Aorta (tissue), 5 donors: ENCODE measurements around the gene GSDME. TPM values are rescaled to one million over a fixed set of nuclear protein-coding genes. Genes with fewer than 3 reads are reported as not detected.

Experiments
- ATAC-seq: fragments of 200-7000 bp; cut with Tn5 transposase; one replicate; pipeline ENCODE4 v1.9.1; 2022; ENCODE audit warnings: moderate library complexity; ENCODE audit not compliant: low FRiP score
- DNase-seq, 2 donors: peaks; one replicate each; pipeline ENCODE4 v3.0.0-alpha.2; 2020
- H3K27ac ChIP-seq, 2 donors: one replicate each; pipeline ENCODE4 v1.5.1; 2013; ENCODE audit warnings: low read length in 2 of 2, mild to moderate bottlenecking in 2 of 2, moderate library complexity in 2 of 2, control low read depth in 1 of 2, inconsistent platforms in 1 of 2, low read depth in 1 of 2
- H3K27me3 ChIP-seq, 2 donors: one replicate each; pipeline ENCODE4 v1.6.1; 2013; ENCODE audit warnings: control low read depth in 1 of 2, low read length in 1 of 2, mild to moderate bottlenecking in 1 of 2, moderate library complexity in 1 of 2; ENCODE audit not compliant: insufficient read depth in 2 of 2, control insufficient read depth in 1 of 2
- H3K36me3 ChIP-seq, 2 donors: one replicate each; pipeline ENCODE4 v1.6.1; 2013; ENCODE audit warnings: control low read depth in 1 of 2, low read length in 1 of 2, mild to moderate bottlenecking in 1 of 2; ENCODE audit not compliant: insufficient read depth in 2 of 2, control insufficient read depth in 1 of 2
- H3K4me1 ChIP-seq, 2 donors: one replicate each; pipeline ENCODE4 v1.6.1; 2013; ENCODE audit warnings: low read length in 2 of 2, control low read depth in 1 of 2, mild to moderate bottlenecking in 1 of 2, moderate library complexity in 1 of 2; ENCODE audit not compliant: insufficient read depth in 2 of 2, control insufficient read depth in 1 of 2
- H3K4me3 ChIP-seq, 2 donors: one replicate each; pipeline ENCODE4 v1.5.1; 2013; ENCODE audit warnings: low read length in 2 of 2, control low read depth in 1 of 2, mild to moderate bottlenecking in 1 of 2
- H3K9me3 ChIP-seq: one replicate; pipeline ENCODE4 v1.6.1; 2013; ENCODE audit warnings: mild to moderate bottlenecking, low read length; ENCODE audit not compliant: control insufficient read depth
- WGBS, 2 donors: extraction: QIAGEN DNeasy Blood & Tissue Kit; methylation state at CpG; one replicate each; pipeline ENCODE4 v1.1.7; 2013; 5-methylcytosine and 5-hydroxymethylcytosine counted together
- intact Hi-C, 2 donors: fragments of 100-400 bp; cut with DNase I; formaldehyde crosslinking; loops; one replicate each; pipeline versions ENCODE4 v1.14.2 to v1.15.0; 2022
- polyA plus RNA-seq, 2 donors: library from polyadenylated mRNA; stranded (reverse); fragments of 200-250 nt; gene quantifications; one replicate each; pipeline ENCODE4 v1.2.3, GENCODE V29; 2013
- total RNA-seq, 2 donors: library from RNA; stranded (reverse); fragmentation: NEBNext Ultra II Directional; extraction: Animal tissue kit (Norgen Biotek cat#: 25700); gene quantifications; one replicate each; pipeline ENCODE4 v1.2.1, GENCODE V29; 2021
- donor health status: healthy with polysubstance abuse.
- donor health status: Bipolar disorder and iron deficiency.
- donor health status: DM: no; HTN: no; CAD: no.
- donor health status: DM: no; HTN: no; CAD: no.
- donor health status: DM: yes; HTN: yes; CAD: no.

Gene GSDME
- total and polyA plus RNA-seq, 4 donors, result 15.1 to 20.3 (median 17.5) TPM

GRCh38 chr7:24730018-24730369 is 27.3 kb downstream of the GSDME start:
- Histone ChIP-seq H3K27me3 (no peaks in the 10 kb centered on the region), H3K9me3 (no peaks in the 10 kb centered on the region), H3K4me1 (no peaks in the 10 kb centered on the region), H3K27ac (no peak overlapping the region), H3K36me3 (no peaks in the 10 kb centered on the region), H3K4me3 (no peak overlapping the region)
- intact Hi-C loops, result no loop called here
- DNase-seq (no peak), ATAC-seq (no peak)

GRCh38 chr7:24729365-24730017 is 27.8 kb downstream of the GSDME start:
- H3K27ac ChIP-seq, result no peak overlapping the region

DNA sequence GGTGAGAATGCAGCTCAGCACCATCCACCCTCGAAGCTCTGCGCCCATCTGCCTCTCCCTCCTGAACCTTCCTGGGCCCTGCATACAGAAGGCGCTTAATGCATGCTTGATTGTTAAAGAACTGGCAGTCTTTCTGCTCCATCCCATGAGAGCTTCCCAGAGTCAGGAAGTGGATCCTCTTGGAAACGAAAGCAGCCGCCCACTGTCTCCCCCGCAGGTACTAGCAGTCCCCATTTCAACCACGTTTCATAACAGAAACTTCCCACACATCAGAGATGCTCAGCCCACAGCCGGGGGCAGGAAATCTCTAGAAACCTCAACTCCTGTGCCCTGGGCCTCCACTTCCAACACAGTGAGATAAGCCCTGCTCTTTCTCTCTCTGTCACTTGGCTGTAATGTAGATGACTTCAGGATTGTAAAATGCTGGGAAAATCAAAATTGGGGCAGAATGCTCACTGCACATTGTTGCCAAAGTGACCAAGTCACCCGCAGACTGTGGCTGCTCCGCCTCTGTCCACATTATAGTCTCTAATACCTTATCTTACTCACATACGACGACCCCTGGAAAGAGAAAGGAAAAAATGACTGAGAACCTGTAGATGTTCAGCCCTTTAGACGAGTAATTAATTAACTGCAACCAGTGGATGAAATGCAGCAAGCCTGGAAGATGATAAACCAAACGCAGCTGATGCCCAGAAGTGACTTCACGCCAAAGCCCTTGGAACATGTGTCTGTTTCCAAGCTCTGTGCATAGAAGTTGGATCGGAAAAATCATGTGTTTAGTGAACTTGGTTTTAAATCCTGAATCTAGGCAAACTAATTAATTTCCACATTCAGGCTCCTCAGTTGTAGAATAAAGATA is 28.5 kb downstream of the GSDME start:
- 30 to 31% methylated on average over 16 of the region's 16 CpGs for WGBS, 2 donors
- ATAC-seq (peak; percentile 45), DNase-seq (no peak)
- intact Hi-C loops, result no loop called here
- Histone ChIP-seq H3K36me3 (no peaks in the 10 kb centered on the region), H3K27ac (no peak overlapping the region), H3K9me3 (no peaks in the 10 kb centered on the region), H3K4me3 (no peak overlapping the region), H3K4me1 (no peaks in the 10 kb centered on the region), H3K27me3 (no peaks in the 10 kb centered on the region)

More at GRCh38 chr7:24729365-24730017, 27.8 kb downstream of the GSDME start:
- H3K4me1 ChIP-seq, result no peaks in the 10 kb centered on the region
- DNase-seq (no peak), ATAC-seq (peak; percentile 2)
- 36 to 42% methylated on average over 10 of the region's 10 CpGs for WGBS, 2 donors
- H3K4me3 ChIP-seq, result no peak overlapping the region
- no peaks in the 10 kb centered on the region for H3K36me3 ChIP-seq
- intact Hi-C loops, result no loop called here
- H3K27me3 ChIP-seq, result no peaks in the 10 kb centered on the region
- H3K9me3 ChIP-seq, result no peaks in the 10 kb centered on the region

DNA sequence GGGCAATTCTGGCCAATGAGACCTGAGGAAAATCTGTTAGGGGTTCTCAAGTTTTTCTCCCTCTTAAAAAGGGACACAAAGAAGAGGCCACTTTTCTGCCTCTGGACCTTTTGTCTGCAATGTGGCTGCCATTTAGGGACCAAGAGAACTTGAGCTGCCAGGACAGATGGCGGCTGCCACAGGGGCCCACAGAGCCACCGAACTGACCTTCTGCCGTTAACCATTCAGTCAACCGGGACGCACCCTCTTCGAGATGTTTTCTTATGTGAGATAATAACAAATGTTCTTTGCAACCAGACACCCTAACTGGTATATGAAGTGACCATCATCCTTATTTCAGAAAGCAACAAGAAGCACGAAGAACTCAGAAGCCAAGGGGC is 29.2 kb downstream of the GSDME start:
- H3K4me1 ChIP-seq, result no peaks in the 10 kb centered on the region
- intact Hi-C loops, result no loop called here
- no peaks in the 10 kb centered on the region for H3K27me3 ChIP-seq
- no peaks in the 10 kb centered on the region for H3K9me3 ChIP-seq
- no peak for ATAC-seq
- H3K27ac ChIP-seq, result no peak overlapping the region
- H3K36me3 ChIP-seq, result no peaks in the 10 kb centered on the region
- 96 to 98% methylated on average over 7 of the region's 7 CpGs for WGBS, 2 donors
- DNase-seq, result no peak
- no peak overlapping the region for H3K4me3 ChIP-seq

GRCh38 chr7:24727154-24728120 is 29.8 kb downstream of the GSDME start:
- 93 to 95% methylated on average over 13 of the region's 13 CpGs for WGBS, 2 donors
- no peak overlapping the region for H3K27ac ChIP-seq
- ATAC-seq, result peak; percentile 53
- H3K4me3 ChIP-seq, result no peak overlapping the region
- H3K4me1 ChIP-seq, result no peaks in the 10 kb centered on the region
- intact Hi-C loops, result no loop called here
- H3K9me3 ChIP-seq, result no peaks in the 10 kb centered on the region
- DNase-seq, result no peak
- no peaks in the 10 kb centered on the region for H3K36me3 ChIP-seq
- no peaks in the 10 kb centered on the region for H3K27me3 ChIP-seq

GRCh38 chr7:24725554-24726241 is 31.6 kb downstream of the GSDME start:
- DNase-seq (no peak), ATAC-seq (no peak)
- 94% methylated on average over 14 of the region's 14 CpGs for WGBS, 2 donors
- no peak overlapping the region for H3K4me3 ChIP-seq
- no peak overlapping the region for H3K27ac ChIP-seq
- intact Hi-C loops, result no loop called here
- H3K36me3 ChIP-seq, result no peaks in the 10 kb centered on the region
- no peaks in the 10 kb centered on the region for H3K4me1 ChIP-seq
- H3K27me3 ChIP-seq, result no peaks in the 10 kb centered on the region
- H3K9me3 ChIP-seq, result no peaks in the 10 kb centered on the region

DNA sequence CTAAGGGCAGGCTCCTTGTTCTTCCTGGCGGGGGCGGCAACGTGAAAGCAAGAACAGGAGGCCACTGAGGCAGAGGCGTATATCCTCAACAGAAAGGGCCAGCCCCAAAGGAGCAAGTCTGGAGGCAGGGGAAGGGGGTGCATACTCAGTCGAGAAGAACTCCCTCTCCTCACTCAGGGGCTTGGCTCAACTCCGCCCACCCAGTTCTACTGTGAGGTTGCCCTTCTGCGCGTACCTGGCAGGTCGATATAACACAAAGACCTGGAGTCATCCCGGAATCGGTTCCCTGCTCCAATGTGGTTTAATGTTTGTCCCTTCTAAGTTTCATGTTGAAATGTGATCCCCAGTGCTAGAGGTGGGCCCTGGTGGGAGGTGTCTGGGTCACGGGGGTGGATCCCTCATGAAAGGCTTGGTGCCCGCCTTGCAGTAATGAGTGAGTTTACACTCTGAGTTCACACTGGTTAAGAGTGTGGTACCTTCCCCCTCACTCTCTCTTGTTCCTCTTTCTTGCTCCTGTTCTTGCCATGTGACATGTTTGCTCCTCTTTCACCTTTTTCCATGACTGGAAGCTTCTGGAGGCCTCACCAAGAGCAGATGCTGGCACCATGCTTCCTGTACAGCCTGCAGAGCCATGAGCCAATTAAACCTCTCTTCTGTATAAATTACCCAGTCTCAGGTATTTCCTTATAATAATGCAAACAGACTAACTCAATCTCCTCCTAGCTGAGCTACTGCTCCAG is 32.6 kb downstream of the GSDME start:
- ATAC-seq (no peak), DNase-seq (no peak)
- Histone ChIP-seq H3K4me1 (no peaks in the 10 kb centered on the region), H3K27ac (no peak overlapping the region), H3K36me3 (no peaks in the 10 kb centered on the region), H3K9me3 (no peaks in the 10 kb centered on the region), H3K4me3 (no peak overlapping the region), H3K27me3 (no peaks in the 10 kb centered on the region)
- WGBS, 2 donors, result 95 to 97% methylated on average over 13 of the region's 13 CpGs
- intact Hi-C loops, result no loop called here

- no peaks in the 10 kb centered on the region for H3K27me3 ChIP-seq
- H3K4me3 ChIP-seq, result no peak overlapping the region
- no peaks in the 10 kb centered on the region for H3K4me1 ChIP-seq
- ATAC-seq (no peak), DNase-seq (no peak)
- no peaks in the 10 kb centered on the region for H3K36me3 ChIP-seq
- intact Hi-C loops, result no loop called here
- WGBS, 2 donors, result 89 to 93% methylated on average over 5 of the region's 5 CpGs
- H3K27ac ChIP-seq, result no peak overlapping the region
- H3K9me3 ChIP-seq, result no peaks in the 10 kb centered on the region
Observed at GRCh38 chr7:24723178-24723530, 34.1 kb downstream of the GSDME start.
